Fibroblast of the aortic adventitia (primary cell): Measurements from ENCODE around the gene VMAC. TPM values are rescaled to one million over a fixed set of nuclear protein-coding genes. Genes with fewer than 3 reads are reported as not detected.

ENCODE experiments used
- DNase-seq: peaks from one replicate; pipeline ENCODE4 v3.0.0-alpha.2; 2010; ENCODE audit warnings: low read depth
- H3K4me3 ChIP-seq: 2 replicates; pipeline ENCODE4 v1.5.1; 2011; ENCODE audit warnings: low read depth, mild to moderate bottlenecking, control low read depth, low read length, moderate library complexity
- total RNA-seq: library from RNA; depleted of rRNA; stranded (reverse); fragments of >200 nt; gene quantifications from 2 replicates; pipeline ENCODE4 v1.2.3, GENCODE V29; 2012; ENCODE audit warnings: low replicate concordance
- TF ChIP-seq, protein P1 (sequence below): IDR thresholded peaks from 2 replicates; pipeline ENCODE4 v1.5.1; 2011; ENCODE audit warnings: mild to moderate bottlenecking, low read length, control low read depth, inconsistent platforms; ENCODE audit not compliant: insufficient read depth

The VMAC gene
- total RNA-seq, 1 donor = 5.6 TPM

DNA sequence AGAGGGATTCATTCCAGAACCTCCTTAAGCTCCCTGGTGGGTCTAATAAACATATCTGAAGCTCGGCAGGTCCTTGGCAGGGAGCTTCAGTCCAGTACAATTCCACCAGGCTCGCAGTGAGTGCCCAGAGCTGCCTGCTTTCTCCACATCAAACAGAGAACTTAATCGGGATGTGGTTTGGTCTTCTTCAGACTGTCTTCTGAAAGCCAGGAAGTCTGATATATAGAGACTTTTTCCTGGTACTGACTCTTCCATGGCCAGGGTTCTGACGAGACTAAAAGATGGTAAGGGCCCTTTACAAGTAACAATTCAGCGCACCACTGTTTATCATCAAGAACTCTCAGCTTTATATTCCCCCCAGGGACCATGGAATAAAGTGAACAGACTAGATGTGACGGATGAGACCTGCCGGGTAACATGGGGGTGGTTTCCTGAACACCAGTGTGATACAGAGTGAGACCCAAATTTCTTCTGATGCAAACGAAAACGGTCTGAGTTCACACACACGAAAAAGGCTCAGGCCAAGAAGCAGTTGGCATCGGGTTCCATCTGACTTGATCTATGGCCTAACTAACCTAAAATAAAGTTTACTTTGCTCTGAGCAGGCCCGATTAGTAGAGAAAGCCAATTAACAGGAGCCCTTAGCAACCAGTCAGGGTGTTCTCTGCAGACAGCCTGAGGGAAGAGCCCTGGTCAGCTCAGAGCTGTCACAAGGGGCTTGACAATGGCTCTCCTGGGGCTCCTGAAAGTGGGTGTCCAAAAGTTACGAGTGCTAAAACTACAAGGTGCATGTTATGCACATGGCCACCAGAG, 44.3 kb downstream of the VMAC start:
- TF ChIP-seq, protein P1, sequence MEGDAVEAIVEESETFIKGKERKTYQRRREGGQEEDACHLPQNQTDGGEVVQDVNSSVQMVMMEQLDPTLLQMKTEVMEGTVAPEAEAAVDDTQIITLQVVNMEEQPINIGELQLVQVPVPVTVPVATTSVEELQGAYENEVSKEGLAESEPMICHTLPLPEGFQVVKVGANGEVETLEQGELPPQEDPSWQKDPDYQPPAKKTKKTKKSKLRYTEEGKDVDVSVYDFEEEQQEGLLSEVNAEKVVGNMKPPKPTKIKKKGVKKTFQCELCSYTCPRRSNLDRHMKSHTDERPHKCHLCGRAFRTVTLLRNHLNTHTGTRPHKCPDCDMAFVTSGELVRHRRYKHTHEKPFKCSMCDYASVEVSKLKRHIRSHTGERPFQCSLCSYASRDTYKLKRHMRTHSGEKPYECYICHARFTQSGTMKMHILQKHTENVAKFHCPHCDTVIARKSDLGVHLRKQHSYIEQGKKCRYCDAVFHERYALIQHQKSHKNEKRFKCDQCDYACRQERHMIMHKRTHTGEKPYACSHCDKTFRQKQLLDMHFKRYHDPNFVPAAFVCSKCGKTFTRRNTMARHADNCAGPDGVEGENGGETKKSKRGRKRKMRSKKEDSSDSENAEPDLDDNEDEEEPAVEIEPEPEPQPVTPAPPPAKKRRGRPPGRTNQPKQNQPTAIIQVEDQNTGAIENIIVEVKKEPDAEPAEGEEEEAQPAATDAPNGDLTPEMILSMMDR = no peak
- H3K4me3 ChIP-seq = no peak overlapping the region
- DNase-seq = peak; percentile 54

GRCh38 chr19:5949792-5950305, 45.2 kb downstream of the VMAC start:
- H3K4me3 ChIP-seq = no peak overlapping the region
- TF ChIP-seq, protein P1 = no peak
- DNase-seq = no peak

- DNase-seq = no peak
Measured at GRCh38 chr19:5950741-5951140, 46.1 kb downstream of the VMAC start.

DNA sequence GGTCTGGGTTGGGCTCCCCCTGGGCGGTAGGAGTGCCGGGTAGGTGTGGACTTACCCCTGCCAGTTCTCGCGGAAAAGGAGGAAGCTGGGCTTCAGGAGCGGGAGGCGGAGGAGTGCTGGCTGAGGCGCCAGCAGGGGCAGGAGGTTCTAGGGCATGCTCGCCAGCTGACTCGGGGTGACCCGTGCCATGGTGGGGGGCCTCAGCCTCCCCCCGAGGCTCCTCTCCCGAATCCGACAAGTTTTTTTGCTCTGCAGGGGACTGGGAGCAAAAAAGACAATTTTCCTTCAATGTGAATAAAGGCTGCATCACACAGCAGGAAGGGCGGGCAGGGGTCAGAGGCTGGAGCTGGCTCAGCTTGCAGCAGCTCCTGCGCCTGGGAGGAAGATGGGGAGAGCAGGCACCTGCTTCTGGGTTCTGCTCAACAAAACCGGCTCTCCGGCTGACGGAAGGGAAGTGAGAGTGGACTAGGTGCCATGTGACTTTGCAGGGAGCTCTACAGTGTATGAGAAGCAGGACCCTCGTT, 46.7 kb downstream of the VMAC start:
- no peak overlapping the region for H3K4me3 ChIP-seq
- no peak for DNase-seq
- TF ChIP-seq, protein P1 = no peak

More at GRCh38 chr19:5950741-5951140, 46.1 kb downstream of the VMAC start:
- TF ChIP-seq, protein P1 = no peak
- no peak overlapping the region for H3K4me3 ChIP-seq

DNA sequence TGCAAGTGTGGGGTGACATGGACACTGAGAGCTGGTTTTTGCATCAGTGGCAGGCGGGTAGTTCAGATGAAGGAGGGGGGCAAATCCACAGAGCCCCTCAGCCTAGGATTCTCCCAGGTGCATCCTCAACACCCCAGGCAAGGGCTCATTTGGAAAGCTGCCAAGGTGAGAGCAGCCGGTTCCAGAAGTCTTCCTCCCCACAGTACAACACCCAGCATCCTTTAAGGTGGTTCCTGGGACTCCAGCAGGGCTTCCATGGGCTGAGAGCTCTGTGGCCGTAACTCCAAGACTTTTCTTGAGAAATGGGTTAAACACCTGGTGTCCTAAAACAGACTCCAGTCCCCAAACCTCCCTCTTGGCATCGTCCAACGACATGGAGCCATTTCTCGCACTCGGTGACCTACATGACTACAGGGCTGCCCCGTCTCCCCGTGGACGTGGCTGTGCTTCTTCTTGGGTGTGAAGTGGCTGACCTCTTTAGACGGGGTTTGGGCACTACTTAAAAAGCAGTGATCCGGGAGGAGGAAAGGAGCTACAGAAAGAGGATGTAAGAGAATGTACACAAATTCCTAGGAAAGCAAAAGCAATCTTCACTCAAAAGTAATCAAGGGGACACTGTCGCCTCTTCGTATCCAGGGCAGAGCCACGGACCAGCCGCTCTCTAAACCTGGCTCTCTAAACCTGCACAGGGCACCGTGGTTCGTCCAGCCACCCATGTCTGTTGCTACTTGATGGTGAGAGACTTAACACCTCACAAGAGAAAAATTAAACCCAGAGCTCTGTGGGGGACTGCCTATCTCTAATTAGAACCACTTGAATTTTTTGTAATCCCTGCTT, 47.7 kb downstream of the VMAC start:
- TF ChIP-seq, protein P1 = no peak
- no peak overlapping the region for H3K4me3 ChIP-seq
- no peak for DNase-seq

DNA sequence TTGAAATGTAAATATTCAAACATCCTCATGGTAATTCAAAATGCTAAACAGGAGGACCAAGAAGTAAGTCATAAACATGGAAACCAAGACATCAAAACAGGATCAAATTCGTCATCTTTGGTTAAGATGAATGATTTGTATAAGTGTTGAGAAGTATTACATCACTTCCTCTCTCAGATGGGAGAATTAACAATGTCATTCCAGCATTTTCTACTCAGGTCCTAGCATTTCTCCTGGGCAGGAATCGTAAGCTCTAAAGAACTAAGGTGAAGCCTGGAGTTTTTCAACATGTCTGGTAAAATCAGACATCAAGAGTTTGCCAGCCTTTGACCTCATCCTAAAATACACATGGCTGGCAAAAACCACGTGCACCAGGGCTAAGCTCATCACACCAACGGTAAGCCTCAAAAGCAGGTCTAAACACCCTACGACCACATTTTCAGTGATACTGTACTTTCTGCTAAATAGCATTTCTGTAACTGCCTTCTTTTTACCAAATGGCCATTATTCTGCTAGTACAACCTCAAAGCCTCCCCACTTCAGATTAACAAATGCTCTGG, 48.4 kb downstream of the VMAC start:
- TF ChIP-seq, protein P1 = no peak
- no peak for DNase-seq
- H3K4me3 ChIP-seq = no peak overlapping the region
